GM23338 (cell line): ENCODE results near the gene GPC6. TPM values are rescaled to one million over a fixed set of nuclear protein-coding genes. Genes with fewer than 3 reads are reported as not detected.

ENCODE experiments used
- ATAC-seq: fragments of 200-7000 bp; cut with Tn5 transposase; 3 replicates; pipeline ENCODE4 v1.9.1; 2020
- DNase-seq: peaks from one replicate; pipeline ENCODE4 v3.0.0-alpha.2; 2015; ENCODE audit warnings: low spot score
- H2AFZ ChIP-seq: fragments of 200-600 bp; sonication (generic); 2 replicates; pipeline ENCODE4 v1.8.0; 2016; ENCODE audit warnings: antibody characterized with exemption, mild to moderate bottlenecking, moderate library complexity
- H3F3A ChIP-seq: fragments of 200-600 bp; sonication (generic); replicated peaks from 2 replicates; pipeline ENCODE4 v1.8.0; 2017; ENCODE audit warnings: antibody characterized with exemption, mixed run types, low read depth
- H3K27ac ChIP-seq: fragments of 200-600 bp; sonication (generic); 2 replicates; pipeline ENCODE4 v1.6.1; 2016; ENCODE audit warnings: low read depth
- H3K27me3 ChIP-seq: fragments of 200-600 bp; sonication (generic); 2 replicates; pipeline ENCODE4 v1.8.0; 2016; ENCODE audit warnings: mild to moderate bottlenecking, mixed run types, moderate library complexity; ENCODE audit not compliant: insufficient read depth
- H3K36me3 ChIP-seq: fragments of 200-600 bp; sonication (generic); 2 replicates; pipeline ENCODE4 v1.8.0; 2016; ENCODE audit warnings: mild to moderate bottlenecking; ENCODE audit not compliant: insufficient read depth
- H3K4me1 ChIP-seq: fragments of 200-600 bp; sonication (generic); 2 replicates; pipeline ENCODE4 v1.8.0; 2016; ENCODE audit warnings: mild to moderate bottlenecking, moderate library complexity; ENCODE audit not compliant: insufficient read depth
- H3K4me2 ChIP-seq: fragments of 200-600 bp; sonication (generic); 2 replicates; pipeline ENCODE4 v1.7.1; 2017; ENCODE audit warnings: mixed run types
- H3K4me3 ChIP-seq: fragments of 200-600 bp; sonication (generic); 2 replicates; pipeline ENCODE4 v1.6.1; 2016; ENCODE audit warnings: mixed run types
- H3K79me2 ChIP-seq: fragments of 200-600 bp; sonication (generic); replicated peaks from 2 replicates; pipeline ENCODE4 v1.8.0; 2017; ENCODE audit warnings: mild to moderate bottlenecking; ENCODE audit not compliant: insufficient read depth
- H3K9me2 ChIP-seq: fragments of 200-600 bp; sonication (generic); 2 replicates; pipeline ENCODE4 v1.8.0; 2017; ENCODE audit not compliant: insufficient read depth
- H4K20me1 ChIP-seq: fragments of 200-600 bp; sonication (generic); replicated peaks from 2 replicates; pipeline ENCODE4 v1.8.0; 2017; ENCODE audit warnings: mild to moderate bottlenecking; ENCODE audit not compliant: insufficient read depth
- H3K27ac Mint-ChIP-seq: 2 replicates; pipeline ENCODE4 v1.8.0; 2020; ENCODE audit warnings: inconsistent platforms, mild to moderate bottlenecking, moderate library complexity, mixed read lengths
- H3K27me3 Mint-ChIP-seq: 3 replicates; pipeline ENCODE4 v1.8.0; 2022; ENCODE audit warnings: low read depth, mild to moderate bottlenecking, moderate library complexity, mixed read lengths, inconsistent platforms; ENCODE audit not compliant: insufficient read depth, poor library complexity
- H3K36me3 Mint-ChIP-seq: 3 replicates; pipeline ENCODE4 v1.8.0; 2021; ENCODE audit warnings: low read depth, mild to moderate bottlenecking, inconsistent platforms, moderate library complexity, mixed read lengths
- H3K4me1 Mint-ChIP-seq: 3 replicates; pipeline ENCODE4 v1.8.0; 2020; ENCODE audit warnings: mild to moderate bottlenecking, inconsistent platforms, mixed read lengths
- H3K4me3 Mint-ChIP-seq: 3 replicates; pipeline ENCODE4 v1.8.0; 2021; ENCODE audit warnings: moderate library complexity, mild to moderate bottlenecking, inconsistent platforms, mixed read lengths
- H3K9me3 Mint-ChIP-seq: 3 replicates; pipeline ENCODE4 v1.8.0; 2020; ENCODE audit warnings: moderate library complexity, mild to moderate bottlenecking, inconsistent platforms, mixed read lengths
- EZH2 ChIP-seq: fragments of 200-600 bp; sonication (generic); IDR thresholded peaks from one replicate; pipeline ENCODE4 v1.8.0; 2017; ENCODE audit warnings: antibody characterized with exemption, mild to moderate bottlenecking, low read depth; ENCODE audit not compliant: unreplicated experiment
- JUNB ChIP-seq: IDR thresholded peaks from one replicate; pipeline ENCODE4 v1.6.1; 2016; ENCODE audit warnings: antibody characterized with exemption; ENCODE audit not compliant: unreplicated experiment
- NANOG ChIP-seq: IDR thresholded peaks from 2 replicates; pipeline ENCODE4 v1.6.1; 2016; ENCODE audit warnings: antibody characterized with exemption, borderline replicate concordance
- STAT1 ChIP-seq: IDR thresholded peaks from one replicate; pipeline ENCODE4 v1.6.1; 2016; ENCODE audit warnings: antibody characterized with exemption; ENCODE audit not compliant: unreplicated experiment
- ZNF114 ChIP-seq: fragments of 250-450 bp; sonication (Bioruptor Pico); IDR thresholded peaks from 2 replicates; pipeline ENCODE4 v1.5.0; 2020; ENCODE audit warnings: mild to moderate bottlenecking, moderate library complexity
- ZNF331 ChIP-seq: fragments of 250-450 bp; sonication (Bioruptor Pico); IDR thresholded peaks from 2 replicates; pipeline ENCODE4 v1.5.0; 2020; ENCODE audit warnings: low read depth, mild to moderate bottlenecking, moderate library complexity
- ZNF462 ChIP-seq: fragments of 250-450 bp; sonication (Bioruptor Pico); IDR thresholded peaks from 2 replicates; pipeline ENCODE4 v1.5.0; 2020; ENCODE audit warnings: mild to moderate bottlenecking, moderate library complexity
- polyA plus RNA-seq: library from polyadenylated mRNA; unstranded; fragments of >200 nt; fragmentation: Nextera tagmentation; extraction: Ambion mirVana; gene quantifications from 2 replicates; pipeline ENCODE4 v1.2.1, GENCODE V29; 2016
- total RNA-seq: library from RNA; depleted of rRNA; stranded (reverse); fragments of >200 nt; shearing (Covaris generic); gene quantifications from 2 replicates; pipeline ENCODE4 v1.2.3, GENCODE V29; 2014
- TF ChIP-seq, protein P1 (sequence below): IDR thresholded peaks from one replicate; pipeline ENCODE4 v1.6.1; 2018; ENCODE audit warnings: antibody characterized with exemption; ENCODE audit not compliant: unreplicated experiment

Gene GPC6
- total and polyA plus RNA-seq, 2 experiments from 2014 or later: 6.4 to 28.6 TPM

GRCh38 chr13:93450191-93450621, 223.6 kb downstream of the GPC6 start:
- no peaks in the 10 kb centered on the region for H3K27me3 Mint-ChIP-seq
- no peak overlapping the region for H3K27ac Mint-ChIP-seq
- H3K36me3 ChIP-seq: no peaks in the 10 kb centered on the region
- H3K79me2 ChIP-seq: no peaks in the 10 kb centered on the region; the same call in 1 of the 2 replicates
- H3K9me3 Mint-ChIP-seq: peaks cover 4% of the 10 kb centered on the region; the same call in 1 of the 3 replicates
- no peak for TF ChIP-seq EZH2
- TF ChIP-seq ZNF114 (CRISPR knock-in tag): no peak
- TF ChIP-seq, protein P1, sequence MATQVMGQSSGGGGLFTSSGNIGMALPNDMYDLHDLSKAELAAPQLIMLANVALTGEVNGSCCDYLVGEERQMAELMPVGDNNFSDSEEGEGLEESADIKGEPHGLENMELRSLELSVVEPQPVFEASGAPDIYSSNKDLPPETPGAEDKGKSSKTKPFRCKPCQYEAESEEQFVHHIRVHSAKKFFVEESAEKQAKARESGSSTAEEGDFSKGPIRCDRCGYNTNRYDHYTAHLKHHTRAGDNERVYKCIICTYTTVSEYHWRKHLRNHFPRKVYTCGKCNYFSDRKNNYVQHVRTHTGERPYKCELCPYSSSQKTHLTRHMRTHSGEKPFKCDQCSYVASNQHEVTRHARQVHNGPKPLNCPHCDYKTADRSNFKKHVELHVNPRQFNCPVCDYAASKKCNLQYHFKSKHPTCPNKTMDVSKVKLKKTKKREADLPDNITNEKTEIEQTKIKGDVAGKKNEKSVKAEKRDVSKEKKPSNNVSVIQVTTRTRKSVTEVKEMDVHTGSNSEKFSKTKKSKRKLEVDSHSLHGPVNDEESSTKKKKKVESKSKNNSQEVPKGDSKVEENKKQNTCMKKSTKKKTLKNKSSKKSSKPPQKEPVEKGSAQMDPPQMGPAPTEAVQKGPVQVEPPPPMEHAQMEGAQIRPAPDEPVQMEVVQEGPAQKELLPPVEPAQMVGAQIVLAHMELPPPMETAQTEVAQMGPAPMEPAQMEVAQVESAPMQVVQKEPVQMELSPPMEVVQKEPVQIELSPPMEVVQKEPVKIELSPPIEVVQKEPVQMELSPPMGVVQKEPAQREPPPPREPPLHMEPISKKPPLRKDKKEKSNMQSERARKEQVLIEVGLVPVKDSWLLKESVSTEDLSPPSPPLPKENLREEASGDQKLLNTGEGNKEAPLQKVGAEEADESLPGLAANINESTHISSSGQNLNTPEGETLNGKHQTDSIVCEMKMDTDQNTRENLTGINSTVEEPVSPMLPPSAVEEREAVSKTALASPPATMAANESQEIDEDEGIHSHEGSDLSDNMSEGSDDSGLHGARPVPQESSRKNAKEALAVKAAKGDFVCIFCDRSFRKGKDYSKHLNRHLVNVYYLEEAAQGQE: no peak
- no peak for TF ChIP-seq NANOG
- TF ChIP-seq JUNB: no peak
- TF ChIP-seq STAT1: no peak
- no peak for TF ChIP-seq ZNF331 (CRISPR knock-in tag)
- no peaks in the 10 kb centered on the region for H4K20me1 ChIP-seq
- no peak overlapping the region for H3K4me3 ChIP-seq
- no peak for ATAC-seq
- H3K4me1 Mint-ChIP-seq: peaks cover 15% of the 10 kb centered on the region
- H3K4me3 Mint-ChIP-seq: no peak overlapping the region
- H3F3A ChIP-seq: no peaks in the 10 kb centered on the region
- no peak overlapping the region for H3K4me2 ChIP-seq
- H3K36me3 Mint-ChIP-seq: no peaks in the 10 kb centered on the region
- H3K27me3 ChIP-seq: no peaks in the 10 kb centered on the region
- H2AFZ ChIP-seq: no peak overlapping the region
- H3K9me2 ChIP-seq: no peaks in the 10 kb centered on the region
- H3K4me1 ChIP-seq: peaks cover 11% of the 10 kb centered on the region
- H3K27ac ChIP-seq: no peak overlapping the region; the same call in 1 of the 2 replicates
- DNase-seq: no peak

DNA sequence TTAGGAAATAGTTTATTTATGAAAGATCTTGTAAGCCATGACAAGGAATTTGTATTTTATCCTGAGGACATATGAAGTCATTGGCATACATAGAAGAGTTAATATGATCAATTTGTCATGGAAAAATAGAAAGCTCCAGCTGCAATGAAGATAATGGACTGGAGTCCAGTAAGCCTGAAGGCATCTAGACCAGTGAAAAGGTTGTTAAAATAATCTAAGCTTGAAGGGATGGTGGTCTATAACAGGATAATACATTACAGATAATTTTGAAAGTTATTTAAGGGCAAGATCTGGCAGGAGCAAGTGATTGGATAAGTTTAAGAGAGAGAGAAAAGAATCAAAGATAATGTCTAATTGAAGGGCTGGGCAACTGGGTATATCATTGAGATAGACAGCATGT, 224.2 kb downstream of the GPC6 start:
- Mint-ChIP-seq H3K4me3 (no peak overlapping the region), H3K9me3 (peaks cover 4% of the 10 kb centered on the region; the same call in 1 of the 3 replicates), H3K36me3 (no peaks in the 10 kb centered on the region), H3K27me3 (no peaks in the 10 kb centered on the region), H3K27ac (no peak overlapping the region), H3K4me1 (peaks cover 11% of the 10 kb centered on the region)
- no peaks in the 10 kb centered on the region for H4K20me1 ChIP-seq
- H3K4me3 ChIP-seq: no peak overlapping the region
- H3K36me3 ChIP-seq: no peaks in the 10 kb centered on the region
- H3K27me3 ChIP-seq: no peaks in the 10 kb centered on the region
- no peaks in the 10 kb centered on the region for H3K9me2 ChIP-seq
- no peak overlapping the region for H3K4me2 ChIP-seq
- no peaks in the 10 kb centered on the region for H3F3A ChIP-seq
- DNase-seq: no peak
- no peak for ATAC-seq
- no peak overlapping the region for H3K27ac ChIP-seq
- H3K4me1 ChIP-seq: peaks cover 6% of the 10 kb centered on the region
- no peak overlapping the region for H2AFZ ChIP-seq
- H3K79me2 ChIP-seq: no peaks in the 10 kb centered on the region; the same call in 1 of the 2 replicates
- TF ChIP-seq, protein P1: no peak
- TF ChIP-seq ZNF114 (CRISPR knock-in tag) (no peak), ZNF462 (CRISPR knock-in tag) (no peak)
